ENCODE results near the gene CRTC3. TPM values are rescaled to one million over a fixed set of nuclear protein-coding genes. Genes with fewer than 3 reads are reported as not detected.

Gene CRTC3
- total RNA-seq, 1 donor from 2014 or later, result 21.4 TPM

DNA sequence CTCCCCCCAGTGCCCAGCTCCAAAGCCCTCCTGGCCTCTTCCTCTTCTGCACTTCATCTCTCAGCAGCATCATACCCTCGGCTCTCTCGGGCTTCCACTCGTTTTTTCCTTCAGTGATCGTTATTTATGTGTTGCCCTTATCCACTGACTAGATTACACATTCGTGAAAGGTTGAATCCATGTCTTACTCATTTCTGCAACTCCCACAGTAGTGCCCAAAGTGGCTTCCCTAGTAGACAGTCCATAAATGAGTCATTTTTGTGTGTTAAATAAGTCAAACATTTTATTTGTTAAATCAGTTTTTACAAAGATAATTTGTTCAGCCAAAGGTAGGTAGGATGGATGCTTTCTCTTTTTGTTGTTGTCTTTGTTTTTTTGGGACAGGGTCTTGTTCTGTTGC lies 87.4 kb downstream of the CRTC3 start:
- DNase-seq (ENCODE audit: low read depth) (no peak), FAIRE-seq (no peak)
- Histone ChIP-seq H3K9me3 (ENCODE audit: insufficient read depth, low read depth, low read length) (no peaks in the 10 kb centered on the region), H3K9ac (ENCODE audit: low read length) (no peak overlapping the region), H3K36me3 (ENCODE audit: insufficient read depth, low read length) (peaks cover 10% of the 10 kb centered on the region), H3K4me1 (ENCODE audit: insufficient read depth, low read length) (no peaks in the 10 kb centered on the region), H3K4me2 (ENCODE audit: low read length) (no peak overlapping the region), H2AFZ (ENCODE audit: low read depth, low read length) (no peak overlapping the region), H3K4me3 (ENCODE audit: insufficient read depth, low read depth, low read length) (no peak overlapping the region), H3K79me2 (ENCODE audit: insufficient read depth, low read length) (no peaks in the 10 kb centered on the region), H3K27me3 (ENCODE audit: insufficient read depth, low read length) (no peaks in the 10 kb centered on the region), H3K27ac (ENCODE audit: low read depth, low read length) (no peak overlapping the region), H4K20me1 (ENCODE audit: insufficient read depth, low read length) (no peaks in the 10 kb centered on the region)
- Mint-ChIP-seq H3K4me1 (ENCODE audit: low read depth, unreplicated experiment) (peaks cover 3% of the 10 kb centered on the region), H3K27me3 (ENCODE audit: low read depth, unreplicated experiment) (no peaks in the 10 kb centered on the region), H3K4me3 (ENCODE audit: unreplicated experiment) (no peak overlapping the region), H3K27ac (ENCODE audit: unreplicated experiment) (no peak overlapping the region), H3K9me3 (ENCODE audit: unreplicated experiment) (no peaks in the 10 kb centered on the region), H3K36me3 (ENCODE audit: low read depth, unreplicated experiment) (peaks cover 22% of the 10 kb centered on the region)
- TF ChIP-seq EZH2 (IDR thresholded peaks at IDR 0.05; ENCODE audit: insufficient read depth, low read length), result no peak
- TF ChIP-seq, protein P1, sequence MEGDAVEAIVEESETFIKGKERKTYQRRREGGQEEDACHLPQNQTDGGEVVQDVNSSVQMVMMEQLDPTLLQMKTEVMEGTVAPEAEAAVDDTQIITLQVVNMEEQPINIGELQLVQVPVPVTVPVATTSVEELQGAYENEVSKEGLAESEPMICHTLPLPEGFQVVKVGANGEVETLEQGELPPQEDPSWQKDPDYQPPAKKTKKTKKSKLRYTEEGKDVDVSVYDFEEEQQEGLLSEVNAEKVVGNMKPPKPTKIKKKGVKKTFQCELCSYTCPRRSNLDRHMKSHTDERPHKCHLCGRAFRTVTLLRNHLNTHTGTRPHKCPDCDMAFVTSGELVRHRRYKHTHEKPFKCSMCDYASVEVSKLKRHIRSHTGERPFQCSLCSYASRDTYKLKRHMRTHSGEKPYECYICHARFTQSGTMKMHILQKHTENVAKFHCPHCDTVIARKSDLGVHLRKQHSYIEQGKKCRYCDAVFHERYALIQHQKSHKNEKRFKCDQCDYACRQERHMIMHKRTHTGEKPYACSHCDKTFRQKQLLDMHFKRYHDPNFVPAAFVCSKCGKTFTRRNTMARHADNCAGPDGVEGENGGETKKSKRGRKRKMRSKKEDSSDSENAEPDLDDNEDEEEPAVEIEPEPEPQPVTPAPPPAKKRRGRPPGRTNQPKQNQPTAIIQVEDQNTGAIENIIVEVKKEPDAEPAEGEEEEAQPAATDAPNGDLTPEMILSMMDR (IDR thresholded peaks at IDR 0.05; ENCODE audit: insufficient read depth, low read depth, low read length), result no peak

DNA sequence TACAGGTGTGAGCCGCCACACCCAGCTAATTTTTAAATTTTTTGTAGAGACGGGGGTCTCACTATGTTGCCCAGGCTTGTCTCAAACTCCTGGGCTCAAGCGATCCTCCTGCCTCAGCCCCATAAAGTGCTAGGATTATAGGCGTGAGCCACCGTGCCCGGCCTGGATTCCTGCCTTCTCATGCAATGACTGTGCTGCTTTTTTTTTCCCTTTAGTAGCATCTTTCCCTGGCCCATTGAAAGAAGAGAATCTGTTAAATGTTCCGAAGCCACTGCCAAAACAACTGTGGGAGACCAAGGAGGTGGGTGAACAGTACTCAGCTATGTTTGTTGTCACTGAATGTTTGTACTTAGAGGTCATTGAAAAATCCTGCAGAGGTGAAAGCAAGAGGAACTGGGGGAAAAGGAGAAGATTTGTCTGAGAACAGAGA lies 88.0 kb downstream of the CRTC3 start:
- Mint-ChIP-seq H3K4me1 (ENCODE audit: low read depth, unreplicated experiment) (peaks cover 3% of the 10 kb centered on the region), H3K36me3 (ENCODE audit: low read depth, unreplicated experiment) (peaks cover 20% of the 10 kb centered on the region), H3K4me3 (ENCODE audit: unreplicated experiment) (no peak overlapping the region), H3K9me3 (ENCODE audit: unreplicated experiment) (no peaks in the 10 kb centered on the region), H3K27me3 (ENCODE audit: low read depth, unreplicated experiment) (no peaks in the 10 kb centered on the region), H3K27ac (ENCODE audit: unreplicated experiment) (no peak overlapping the region)
- Histone ChIP-seq H3K4me1 (ENCODE audit: insufficient read depth, low read length) (no peaks in the 10 kb centered on the region), H3K27me3 (ENCODE audit: insufficient read depth, low read length) (no peaks in the 10 kb centered on the region), H3K27ac (ENCODE audit: low read depth, low read length) (no peak overlapping the region), H3K9me3 (ENCODE audit: insufficient read depth, low read depth, low read length) (no peaks in the 10 kb centered on the region), H3K79me2 (ENCODE audit: insufficient read depth, low read length) (no peaks in the 10 kb centered on the region), H3K4me2 (ENCODE audit: low read length) (no peak overlapping the region), H3K36me3 (ENCODE audit: insufficient read depth, low read length) (peaks cover 10% of the 10 kb centered on the region), H4K20me1 (ENCODE audit: insufficient read depth, low read length) (no peaks in the 10 kb centered on the region), H2AFZ (ENCODE audit: low read depth, low read length) (no peak overlapping the region), H3K4me3 (ENCODE audit: insufficient read depth, low read depth, low read length) (no peak overlapping the region), H3K9ac (ENCODE audit: low read length) (no peak overlapping the region)
- no peak for TF ChIP-seq EZH2 (IDR thresholded peaks at IDR 0.05; ENCODE audit: insufficient read depth, low read length)
- TF ChIP-seq, protein P1 (IDR thresholded peaks at IDR 0.05; ENCODE audit: insufficient read depth, low read depth, low read length), result no peak
- FAIRE-seq (no peak), DNase-seq (ENCODE audit: low read depth) (no peak)

DNA sequence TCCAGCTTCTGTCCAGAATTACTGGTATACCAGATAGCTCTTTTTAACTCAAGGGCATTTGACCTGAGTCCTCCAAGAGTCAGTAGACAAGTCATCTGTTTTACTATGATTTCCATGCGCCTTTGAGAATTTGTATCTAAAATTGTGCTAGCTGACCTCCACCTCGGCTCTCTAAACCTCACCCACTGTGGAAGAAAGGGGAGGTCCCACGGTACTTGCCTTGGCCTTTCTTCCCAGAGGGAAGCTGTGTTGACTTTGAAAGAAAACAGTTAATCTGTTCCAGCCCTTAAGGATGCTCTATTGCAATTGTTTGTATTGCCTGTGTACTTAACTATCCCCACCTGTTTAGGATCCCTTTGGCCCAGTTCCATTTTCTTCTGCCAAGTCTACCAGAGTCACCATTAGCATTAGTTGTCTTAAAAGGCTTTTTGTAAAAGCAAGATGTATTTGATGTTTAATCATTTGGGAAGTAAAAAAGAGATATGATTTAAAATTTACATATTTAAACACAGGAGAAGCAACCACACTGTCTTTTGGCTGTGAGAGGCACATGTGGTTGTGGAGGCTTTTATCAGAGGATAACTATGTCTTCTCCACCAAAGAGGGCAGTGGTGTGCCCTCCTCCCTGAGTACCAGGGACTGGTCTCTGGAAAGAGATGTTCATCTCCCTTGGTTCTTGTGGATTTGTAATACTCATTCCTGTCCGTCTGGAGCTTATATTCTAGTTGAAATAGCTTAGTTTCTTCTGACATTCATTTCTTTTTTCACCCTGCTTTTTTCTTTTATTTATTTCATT lies 88.8 kb downstream of the CRTC3 start:
- H3K4me3 ChIP-seq (ENCODE audit: insufficient read depth, low read depth, low read length), result no peak overlapping the region
- no peaks in the 10 kb centered on the region for H3K79me2 ChIP-seq (ENCODE audit: insufficient read depth, low read length)
- DNase-seq (ENCODE audit: low read depth) (no peak), FAIRE-seq (no peak)
- H3K9me3 Mint-ChIP-seq (ENCODE audit: unreplicated experiment), result no peaks in the 10 kb centered on the region
- H3K4me3 Mint-ChIP-seq (ENCODE audit: unreplicated experiment), result no peak overlapping the region
- no peaks in the 10 kb centered on the region for H3K4me1 ChIP-seq (ENCODE audit: insufficient read depth, low read length)
- no peak overlapping the region for H3K27ac ChIP-seq (ENCODE audit: low read depth, low read length)
- H3K9me3 ChIP-seq (ENCODE audit: insufficient read depth, low read depth, low read length), result no peaks in the 10 kb centered on the region
- no peak overlapping the region for H3K4me2 ChIP-seq (ENCODE audit: low read length)
- no peak overlapping the region for H3K27ac Mint-ChIP-seq (ENCODE audit: unreplicated experiment)
- H3K36me3 Mint-ChIP-seq (ENCODE audit: low read depth, unreplicated experiment), result peaks cover 20% of the 10 kb centered on the region
- H3K27me3 Mint-ChIP-seq (ENCODE audit: low read depth, unreplicated experiment), result no peaks in the 10 kb centered on the region
- H4K20me1 ChIP-seq (ENCODE audit: insufficient read depth, low read length), result no peaks in the 10 kb centered on the region
- peaks cover 10% of the 10 kb centered on the region for H3K36me3 ChIP-seq (ENCODE audit: insufficient read depth, low read length)
- H3K27me3 ChIP-seq (ENCODE audit: insufficient read depth, low read length), result no peaks in the 10 kb centered on the region
- no peak overlapping the region for H2AFZ ChIP-seq (ENCODE audit: low read depth, low read length)
- peaks cover 3% of the 10 kb centered on the region for H3K4me1 Mint-ChIP-seq (ENCODE audit: low read depth, unreplicated experiment)
- H3K9ac ChIP-seq (ENCODE audit: low read length), result no peak overlapping the region
- TF ChIP-seq, protein P1 (IDR thresholded peaks at IDR 0.05; ENCODE audit: insufficient read depth, low read depth, low read length), result no peak
- no peak for TF ChIP-seq EZH2 (IDR thresholded peaks at IDR 0.05; ENCODE audit: insufficient read depth, low read length)
